Tibial nerve (tissue), 3 donors: Measurements from ENCODE around the gene PCSK2.

ENCODE experiments used
- POLR2A ChIP-seq, 2 donors: fragments of 450-650 bp; IDR thresholded peaks; one replicate each; pipeline ENCODE4 v1.6.1; 2017; ENCODE audit warnings: antibody characterized with exemption in 2 of 2, mild to moderate bottlenecking in 2 of 2, moderate library complexity in 2 of 2
- TF ChIP-seq, protein P1 (sequence below), 5 experiments: fragments of 200-600 bp in 3 of 5; fragments of 450-650 bp in 2 of 5; sonication (generic) in 3 of 5; IDR thresholded peaks; one replicate each; pipeline ENCODE4 v1.5.1; 2016 to 2019; ENCODE audit warnings: antibody characterized with exemption in 5 of 5, mild to moderate bottlenecking in 3 of 5, moderate library complexity in 2 of 5

DNA sequence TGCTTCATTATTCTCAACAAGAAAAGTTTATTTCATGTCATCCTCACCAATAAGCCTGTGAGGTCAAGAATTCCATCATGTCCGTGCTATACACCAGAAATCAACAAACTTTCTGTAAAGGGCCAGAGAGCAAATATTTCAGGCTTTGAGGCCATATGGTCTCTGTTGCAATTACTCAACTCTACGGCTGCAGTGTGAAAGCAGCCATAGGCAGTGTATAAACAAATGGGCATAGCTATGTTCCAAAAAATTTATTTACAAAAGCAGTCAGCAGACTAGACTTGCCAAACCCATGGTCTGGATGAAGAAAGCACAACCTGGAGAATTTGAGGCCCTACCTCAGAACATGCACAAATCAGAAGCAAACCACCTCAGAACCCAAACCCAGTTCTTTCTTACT is 118.5 kb downstream of the PCSK2 start:
- TF ChIP-seq, protein P1, sequence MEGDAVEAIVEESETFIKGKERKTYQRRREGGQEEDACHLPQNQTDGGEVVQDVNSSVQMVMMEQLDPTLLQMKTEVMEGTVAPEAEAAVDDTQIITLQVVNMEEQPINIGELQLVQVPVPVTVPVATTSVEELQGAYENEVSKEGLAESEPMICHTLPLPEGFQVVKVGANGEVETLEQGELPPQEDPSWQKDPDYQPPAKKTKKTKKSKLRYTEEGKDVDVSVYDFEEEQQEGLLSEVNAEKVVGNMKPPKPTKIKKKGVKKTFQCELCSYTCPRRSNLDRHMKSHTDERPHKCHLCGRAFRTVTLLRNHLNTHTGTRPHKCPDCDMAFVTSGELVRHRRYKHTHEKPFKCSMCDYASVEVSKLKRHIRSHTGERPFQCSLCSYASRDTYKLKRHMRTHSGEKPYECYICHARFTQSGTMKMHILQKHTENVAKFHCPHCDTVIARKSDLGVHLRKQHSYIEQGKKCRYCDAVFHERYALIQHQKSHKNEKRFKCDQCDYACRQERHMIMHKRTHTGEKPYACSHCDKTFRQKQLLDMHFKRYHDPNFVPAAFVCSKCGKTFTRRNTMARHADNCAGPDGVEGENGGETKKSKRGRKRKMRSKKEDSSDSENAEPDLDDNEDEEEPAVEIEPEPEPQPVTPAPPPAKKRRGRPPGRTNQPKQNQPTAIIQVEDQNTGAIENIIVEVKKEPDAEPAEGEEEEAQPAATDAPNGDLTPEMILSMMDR (IDR thresholded peaks at IDR 0.05): no peak
- TF ChIP-seq POLR2A (IDR thresholded peaks at IDR 0.05): no peak
